Measurements from ENCODE around the gene GREB1L. TPM values are rescaled to one million over a fixed set of nuclear protein-coding genes. Genes with fewer than 3 reads are reported as not detected.

GREB1L gene
- total and polyA plus RNA-seq, 2 donors (not counting 3 experiments of a cell fraction or from before 2014, with no cell fraction given): 0.22 to 0.41 TPM

- H3K27ac ChIP-seq (ENCODE audit: insufficient read depth, low read depth, low read length): no peak overlapping the region
- ChIA-PET POLR2A (no interaction called here), CTCF (interaction anchor here (0.6 to 2.4 kb wide), 5 partner anchors 12 to 313 kb away, joined by 3 to 20 read pairs (median 7); partner anchors contain the start of gene ESCO1)
- dilution Hi-C loops (cut with MboI; ENCODE audit: extremely low pct_ligation_motif_present, low sequenced_read_pairs) (no loop called here), intact Hi-C loops (cut with micrococcal nuclease) (no loop called here)
- no peak overlapping the region for H3K9ac ChIP-seq (replicated peaks; ENCODE audit: extremely low read depth, insufficient read depth, low read length)
- no peak overlapping the region for H3K4me3 ChIP-seq (replicated peaks in 1 of 3; ENCODE audit: insufficient read depth in 1 of 3, low read depth in 1 of 3, low read length in 3 of 3)
- FAIRE-seq (no peak), DNase-seq (ENCODE audit: low read depth, low spot score) (no peak)
- H3K9me3 ChIP-seq (replicated peaks; ENCODE audit: control insufficient read depth, insufficient read depth, low read length): no peaks in the 10 kb centered on the region
- H3K36me3 ChIP-seq (ENCODE audit: control insufficient read depth in 2 of 2, extremely low read depth in 1 of 2, insufficient read depth in 2 of 2, low read length in 2 of 2): no peaks in the 10 kb centered on the region
- H3K27me3 ChIP-seq (ENCODE audit: control insufficient read depth in 2 of 2, insufficient read depth in 2 of 2, low read length in 2 of 2): no peaks in the 10 kb centered on the region
- no TSS peak for BruUV-seq (replicated peaks)
- H3K4me1 ChIP-seq (ENCODE audit: control insufficient read depth, extremely low read depth, insufficient read depth, low read length): no peaks in the 10 kb centered on the region
- H3K9me1 ChIP-seq (replicated peaks; ENCODE audit: control insufficient read depth, extremely low read depth, insufficient read depth, low read length): no peaks in the 10 kb centered on the region
- H4K20me1 ChIP-seq (replicated peaks; ENCODE audit: control insufficient read depth, extremely low read depth, insufficient read depth, low read length): no peaks in the 10 kb centered on the region
- TF ChIP-seq POLR2AphosphoS5 (IDR thresholded peaks at IDR 0.05; ENCODE audit: insufficient read depth, low read depth, low read length): no peak
- no peak for TF ChIP-seq JUN (IDR thresholded peaks at IDR 0.05; ENCODE audit: borderline replicate concordance, insufficient read depth, insufficient read length, low read depth)
- TF ChIP-seq POLR2A (IDR thresholded peaks at IDR 0.05; ENCODE audit: low read depth, low read length): no peak
- TF ChIP-seq, protein P1, sequence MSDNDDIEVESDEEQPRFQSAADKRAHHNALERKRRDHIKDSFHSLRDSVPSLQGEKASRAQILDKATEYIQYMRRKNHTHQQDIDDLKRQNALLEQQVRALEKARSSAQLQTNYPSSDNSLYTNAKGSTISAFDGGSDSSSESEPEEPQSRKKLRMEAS (IDR thresholded peaks at IDR 0.05; ENCODE audit: insufficient read depth, insufficient read length): no peak
- TF ChIP-seq EZH2 (IDR thresholded peaks at IDR 0.05; ENCODE audit: borderline replicate concordance, low read depth, low read length, severe bottlenecking): no peak
- TF ChIP-seq GATA2 (IDR thresholded peaks at IDR 0.05; ENCODE audit: insufficient read depth, insufficient read length, low read depth, low read length): no peak
- no peak for TF ChIP-seq FOS (IDR thresholded peaks at IDR 0.05; ENCODE audit: borderline replicate concordance, insufficient read depth, low read length)
- TF ChIP-seq MYC (IDR thresholded peaks at IDR 0.05; ENCODE audit: low read depth, low read length): no peak
- TF ChIP-seq CTCF (IDR thresholded peaks at IDR 0.05; ENCODE audit: extremely low read depth in 1 of 2, insufficient read depth in 1 of 2, low read depth in 1 of 2, low read length in 2 of 2): no peak
- H2AFZ ChIP-seq (ENCODE audit: low read depth, low read length): no peak overlapping the region
- no peak overlapping the region for H3K4me2 ChIP-seq (ENCODE audit: insufficient read depth, low read length)
- no peaks in the 10 kb centered on the region for H3K79me2 ChIP-seq (ENCODE audit: control insufficient read depth, insufficient read depth, low read length)
These were observed 266.1 kb downstream of the GREB1L start for GRCh38 chr18:21507913-21508701.
